Measurements from ENCODE around the gene IGDCC3.
A peak's percentile ranks its signal among the peaks of the same experiment; 100 is the strongest.

DNA sequence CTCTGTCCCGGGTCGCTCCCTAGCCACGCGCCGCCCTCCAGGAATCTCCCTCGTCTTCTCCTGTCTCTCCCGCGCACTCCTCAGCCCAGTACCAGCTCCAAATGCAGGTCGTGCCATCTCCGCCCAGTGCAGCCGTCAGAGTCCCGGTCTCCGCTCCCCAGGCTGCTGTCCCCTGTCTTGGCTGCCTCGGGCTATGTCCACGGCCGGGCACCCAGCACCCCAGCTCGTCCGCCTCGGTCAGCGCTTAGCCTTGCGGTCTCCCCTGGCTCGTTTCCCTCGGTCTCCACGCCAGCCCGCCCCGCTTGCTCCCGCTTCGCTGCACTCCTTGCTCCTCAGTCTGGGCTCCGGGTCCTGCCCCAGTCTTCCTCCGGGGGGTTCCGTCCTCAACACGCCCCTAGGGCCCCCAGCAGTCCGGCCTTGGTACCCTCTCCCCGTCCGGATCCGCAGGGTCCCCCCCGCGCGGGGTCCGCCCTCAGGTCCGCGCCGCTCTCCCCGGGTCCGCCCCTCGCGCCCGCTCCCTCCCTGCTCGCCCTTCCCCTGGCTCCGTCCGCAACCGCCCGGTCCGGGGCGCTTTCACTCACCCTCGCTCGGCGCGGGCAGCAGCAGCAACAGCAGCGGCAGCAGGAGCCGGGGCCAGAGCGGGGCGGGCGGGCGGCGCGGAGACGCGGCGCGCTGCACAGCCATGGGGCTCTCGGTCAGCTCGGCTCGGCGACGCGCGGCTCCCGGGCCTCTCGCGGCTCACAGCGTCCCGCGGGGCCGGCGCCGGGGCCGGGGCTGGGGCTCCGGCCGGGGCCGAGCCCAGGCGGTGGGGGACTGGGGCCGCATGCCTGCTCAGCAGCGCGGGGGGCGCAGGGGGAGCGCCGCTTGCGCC lies 462 bp downstream of the IGDCC3 start:
- no peak for TF ChIP-seq POLR2AphosphoS5 (IDR thresholded peaks at IDR 0.05; ENCODE audit: low read depth, low read length)
- TF ChIP-seq SIRT6 (IDR thresholded peaks at IDR 0.05; ENCODE audit: low read length), result no peak
- TF ChIP-seq JUND (IDR thresholded peaks at IDR 0.05; ENCODE audit: low read length), result no peak
- TF ChIP-seq POLR2A (IDR thresholded peaks at IDR 0.05; ENCODE audit: control extremely low read depth in 1 of 2, low read depth in 2 of 2, low read length in 2 of 2), result no peak; a peak in 1 of 3 replicates
- no peak for TF ChIP-seq CTCF (IDR thresholded peaks at IDR 0.05; ENCODE audit: control extremely low read depth in 1 of 3, insufficient read depth in 1 of 3, low read depth in 1 of 3, low read length in 3 of 3)
- no peak for TF ChIP-seq MAX (IDR thresholded peaks at IDR 0.05)
- TF ChIP-seq YY1 (IDR thresholded peaks at IDR 0.05; ENCODE audit: low read depth, low read length), result peak; percentile 25; the same call in 1 of the 2 replicates
- no peak for TF ChIP-seq JUN (IDR thresholded peaks at IDR 0.05; ENCODE audit: low read depth, low read length)

All from H1 (cell line).